Measurements from ENCODE around the gene SEMA3F.

SEMA3F gene

DNA sequence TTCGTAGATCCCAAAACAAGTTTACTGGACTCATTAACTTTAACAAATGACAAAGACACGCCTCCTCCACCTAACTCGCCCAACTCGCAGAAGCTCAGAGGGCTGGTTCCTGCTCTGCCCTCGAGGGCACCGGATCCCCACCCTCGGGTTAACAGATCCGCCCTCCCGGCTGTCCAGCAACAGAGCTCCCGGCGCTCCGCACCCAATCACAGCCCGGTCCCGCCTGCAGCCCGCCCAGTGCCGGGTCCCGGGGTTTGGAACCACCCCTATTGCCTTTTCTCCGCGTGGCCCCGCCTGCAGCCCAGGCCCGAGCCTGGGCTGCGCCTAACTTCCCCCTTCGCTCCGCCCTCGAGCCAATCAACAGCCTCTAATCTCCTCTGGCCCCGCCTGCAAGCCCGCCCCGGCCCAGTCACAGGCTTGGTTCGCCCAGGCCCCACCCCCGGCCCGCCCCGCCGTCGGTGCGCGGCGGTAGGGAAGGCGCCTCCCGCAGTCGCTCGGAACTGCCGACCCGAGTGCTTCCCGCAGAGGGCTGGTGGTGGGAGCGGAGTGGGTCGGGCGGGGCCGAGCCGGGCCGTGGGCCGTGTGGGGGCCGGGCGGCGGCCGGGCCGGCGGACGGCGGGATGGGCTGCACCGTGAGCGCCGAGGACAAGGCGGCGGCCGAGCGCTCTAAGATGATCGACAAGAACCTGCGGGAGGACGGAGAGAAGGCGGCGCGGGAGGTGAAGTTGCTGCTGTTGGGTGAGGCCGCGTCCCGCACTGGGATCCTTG, 80.8 kb downstream of the SEMA3F start, which contains the start of gene GNAI2:
GNAI2 (plus strand) TSS at position 489 of the 768 bp plus-strand sequence; CDS start at position 621, 132 bp downstream.
- Histone ChIP-seq H3K4me2 (ENCODE audit: low read length) (peak within 1 kb of the TSS; percentile 86), H3K4me3 (ENCODE audit: low read length) (peak within 1 kb of the TSS; percentile 79), H3K27ac (ENCODE audit: low read depth, low read length) (peak within 1 kb of the TSS; percentile 40), H3K9me2 (replicated peaks; ENCODE audit: control insufficient read depth, low read length) (no peaks in the 10 kb centered on the region), H3K36me3 (ENCODE audit: control insufficient read depth, low read length) (peaks cover 28% of the 10 kb centered on the region), H3F3A (ENCODE audit: control insufficient read depth, insufficient read depth) (no peaks in the 10 kb centered on the region), H3K79me2 (ENCODE audit: control insufficient read depth, low read length) (peaks cover 48% of the 10 kb centered on the region), H3K9me3 (ENCODE audit: control insufficient read depth, insufficient read depth, low read length) (no peaks in the 10 kb centered on the region), H4K20me1 (ENCODE audit: control insufficient read depth, insufficient read depth, low read depth, low read length) (peaks cover 7% of the 10 kb centered on the region; the same call in 1 of the 2 replicates), H3K27me3 (ENCODE audit: control insufficient read depth, low read length) (no peaks in the 10 kb centered on the region), H3K4me1 (ENCODE audit: control insufficient read depth, low read length) (peaks cover 42% of the 10 kb centered on the region)
- no peak for TF ChIP-seq EZH2phosphoT487 (IDR thresholded peaks at IDR 0.05; ENCODE audit: borderline replicate concordance, low read length)
- TF ChIP-seq, protein P1, sequence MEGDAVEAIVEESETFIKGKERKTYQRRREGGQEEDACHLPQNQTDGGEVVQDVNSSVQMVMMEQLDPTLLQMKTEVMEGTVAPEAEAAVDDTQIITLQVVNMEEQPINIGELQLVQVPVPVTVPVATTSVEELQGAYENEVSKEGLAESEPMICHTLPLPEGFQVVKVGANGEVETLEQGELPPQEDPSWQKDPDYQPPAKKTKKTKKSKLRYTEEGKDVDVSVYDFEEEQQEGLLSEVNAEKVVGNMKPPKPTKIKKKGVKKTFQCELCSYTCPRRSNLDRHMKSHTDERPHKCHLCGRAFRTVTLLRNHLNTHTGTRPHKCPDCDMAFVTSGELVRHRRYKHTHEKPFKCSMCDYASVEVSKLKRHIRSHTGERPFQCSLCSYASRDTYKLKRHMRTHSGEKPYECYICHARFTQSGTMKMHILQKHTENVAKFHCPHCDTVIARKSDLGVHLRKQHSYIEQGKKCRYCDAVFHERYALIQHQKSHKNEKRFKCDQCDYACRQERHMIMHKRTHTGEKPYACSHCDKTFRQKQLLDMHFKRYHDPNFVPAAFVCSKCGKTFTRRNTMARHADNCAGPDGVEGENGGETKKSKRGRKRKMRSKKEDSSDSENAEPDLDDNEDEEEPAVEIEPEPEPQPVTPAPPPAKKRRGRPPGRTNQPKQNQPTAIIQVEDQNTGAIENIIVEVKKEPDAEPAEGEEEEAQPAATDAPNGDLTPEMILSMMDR (IDR thresholded peaks at IDR 0.05; ENCODE audit: low read depth, low read length, poor library complexity, severe bottlenecking): no peak

- Histone ChIP-seq H3F3A (ENCODE audit: control insufficient read depth, insufficient read depth) (no peaks in the 10 kb centered on the region), H3K4me2 (ENCODE audit: low read length) (peak overlapping the region; percentile 86), H3K79me2 (ENCODE audit: control insufficient read depth, low read length) (peaks cover 55% of the 10 kb centered on the region), H3K9me3 (ENCODE audit: control insufficient read depth, insufficient read depth, low read length) (no peaks in the 10 kb centered on the region), H3K36me3 (ENCODE audit: control insufficient read depth, low read length) (peaks cover 28% of the 10 kb centered on the region), H3K4me1 (ENCODE audit: control insufficient read depth, low read length) (peaks cover 49% of the 10 kb centered on the region), H3K27me3 (ENCODE audit: control insufficient read depth, low read length) (no peaks in the 10 kb centered on the region), H3K4me3 (ENCODE audit: low read length) (peak overlapping the region; percentile 79), H3K27ac (ENCODE audit: low read depth, low read length) (peak overlapping the region; percentile 40), H3K9me2 (replicated peaks; ENCODE audit: control insufficient read depth, low read length) (no peaks in the 10 kb centered on the region), H4K20me1 (ENCODE audit: control insufficient read depth, insufficient read depth, low read depth, low read length) (peaks cover 7% of the 10 kb centered on the region; the same call in 1 of the 2 replicates)
- TF ChIP-seq, protein P1 (IDR thresholded peaks at IDR 0.05; ENCODE audit: low read depth, low read length, poor library complexity, severe bottlenecking): no peak
- TF ChIP-seq EZH2phosphoT487 (IDR thresholded peaks at IDR 0.05; ENCODE audit: borderline replicate concordance, low read length): no peak
Observed at GRCh38 chr3:50236484-50237132, 81.5 kb downstream of the SEMA3F start.

DNA sequence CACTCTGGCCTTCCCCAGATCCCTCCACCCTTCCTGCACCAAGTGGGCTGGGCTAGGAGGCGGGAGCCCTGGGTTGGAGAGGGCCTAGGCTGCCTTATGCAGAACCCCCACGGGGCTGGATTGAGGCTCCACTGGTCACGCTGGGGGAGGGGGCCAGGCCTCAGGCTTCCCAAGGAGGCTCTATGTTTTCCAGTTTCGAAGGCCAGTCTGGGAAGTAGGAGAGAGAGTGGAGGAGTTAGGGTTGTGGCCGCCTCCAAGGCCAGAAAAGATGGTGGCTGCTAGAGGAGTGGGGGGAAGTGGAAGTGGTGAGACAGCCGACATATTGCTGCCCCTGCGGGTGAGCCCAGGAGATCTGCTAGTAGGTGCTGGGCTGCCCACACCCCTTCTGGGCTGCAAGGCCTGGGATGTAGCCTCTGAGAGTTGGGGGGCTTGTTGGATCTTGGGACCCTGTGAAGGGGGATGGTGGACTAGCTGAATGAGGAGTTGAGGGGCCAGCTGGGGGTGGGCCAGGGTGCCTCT, 82.1 kb downstream of the SEMA3F start:
- H3K27ac ChIP-seq (ENCODE audit: low read depth, low read length): peak overlapping the region; percentile 40
- H3K79me2 ChIP-seq (ENCODE audit: control insufficient read depth, low read length): peaks cover 61% of the 10 kb centered on the region
- peaks cover 55% of the 10 kb centered on the region for H3K4me1 ChIP-seq (ENCODE audit: control insufficient read depth, low read length)

More for the DNA sequence above, 82.1 kb downstream of the SEMA3F start:
- Histone ChIP-seq H3K36me3 (ENCODE audit: control insufficient read depth, low read length) (peaks cover 33% of the 10 kb centered on the region), H4K20me1 (ENCODE audit: control insufficient read depth, insufficient read depth, low read depth, low read length) (peaks cover 13% of the 10 kb centered on the region; the same call in 1 of the 2 replicates), H3K9me3 (ENCODE audit: control insufficient read depth, insufficient read depth, low read length) (no peaks in the 10 kb centered on the region), H3K4me2 (ENCODE audit: low read length) (peak overlapping the region; percentile 86), H3K4me3 (ENCODE audit: low read length) (peak overlapping the region; percentile 79), H3K27me3 (ENCODE audit: control insufficient read depth, low read length) (no peaks in the 10 kb centered on the region), H3F3A (ENCODE audit: control insufficient read depth, insufficient read depth) (no peaks in the 10 kb centered on the region), H3K9me2 (replicated peaks; ENCODE audit: control insufficient read depth, low read length) (no peaks in the 10 kb centered on the region)
- TF ChIP-seq, protein P1 (IDR thresholded peaks at IDR 0.05; ENCODE audit: low read depth, low read length, poor library complexity, severe bottlenecking): no peak
- no peak for TF ChIP-seq EZH2phosphoT487 (IDR thresholded peaks at IDR 0.05; ENCODE audit: borderline replicate concordance, low read length)
